Left ventricle myocardium inferior (tissue), 1 donor: Measurements from ENCODE around the gene PDCD1LG2. TPM values are rescaled to one million over a fixed set of nuclear protein-coding genes. Genes with fewer than 3 reads are reported as not detected.
A peak's percentile ranks its signal among the peaks of the same experiment; 100 is the strongest.

Source experiments
- DNase-seq: peaks from one replicate; pipeline ENCODE4 v3.0.0-alpha.2; 2020
- H3K27ac ChIP-seq: fragments of 200-600 bp; replicated peaks from 2 replicates; pipeline ENCODE4 v1.8.0; 2021
- H3K27me3 ChIP-seq: fragments of 200-600 bp; 2 replicates; pipeline ENCODE4 v1.8.0; 2021; ENCODE audit warnings: low read depth
- H3K36me3 ChIP-seq: fragments of 200-600 bp; 2 replicates; pipeline ENCODE4 v1.8.0; 2021
- H3K4me1 ChIP-seq: fragments of 200-600 bp; 2 replicates; pipeline ENCODE4 v1.8.0; 2021
- H3K4me3 ChIP-seq: fragments of 200-600 bp; 2 replicates; pipeline ENCODE4 v1.8.0; 2021; ENCODE audit warnings: mild to moderate bottlenecking, moderate library complexity
- H3K9me3 ChIP-seq: fragments of 200-600 bp; replicated peaks from 2 replicates; pipeline ENCODE4 v1.8.0; 2021
- intact Hi-C: fragments of 100-400 bp; cut with micrococcal nuclease; formaldehyde crosslinking; loops from one replicate; pipeline ENCODE4 v1.11.0; 2022
- total RNA-seq: library from RNA; stranded (reverse); fragmentation: NEBNext Ultra II Directional; extraction: Animal tissue kit (Norgen Biotek cat#: 25700); gene quantifications from one replicate; pipeline ENCODE4 v1.2.1, GENCODE V29; 2021
- TF ChIP-seq, protein P1 (sequence below): fragments of 200-600 bp; IDR thresholded peaks from 2 replicates; pipeline ENCODE4 v1.8.0; 2021; ENCODE audit warnings: antibody characterized with exemption, mild to moderate bottlenecking, borderline replicate concordance
- donor health status: DM: no; HTN: yes; CAD: no; lungs with severe emphysema.

Gene PDCD1LG2
- total RNA-seq, 1 donor from 2014 or later, result 2.0 TPM

DNA sequence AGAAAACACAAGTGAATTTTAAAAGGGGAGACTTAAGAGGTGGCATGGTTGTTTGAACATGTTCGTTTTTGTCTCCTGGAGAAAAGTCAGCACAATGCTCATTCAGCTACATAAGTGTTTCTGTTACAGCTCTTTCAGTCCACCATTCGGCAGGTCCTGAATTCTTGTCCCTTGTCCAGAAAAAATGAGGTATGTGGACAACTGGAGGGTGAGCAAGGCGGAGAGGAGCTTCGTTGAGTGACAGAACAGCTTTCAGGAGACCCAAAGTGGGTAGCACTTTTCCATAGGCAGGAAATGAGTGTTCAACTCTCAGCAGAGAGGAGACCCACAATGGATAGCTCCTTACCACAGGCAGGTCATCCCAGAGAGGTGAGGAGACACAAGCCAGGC is 4.9 kb downstream of the PDCD1LG2 start:
- Histone ChIP-seq H3K4me3 (no peak overlapping the region), H3K27me3 (no peaks in the 10 kb centered on the region), H3K4me1 (peaks cover 77% of the 10 kb centered on the region), H3K9me3 (no peaks in the 10 kb centered on the region), H3K36me3 (no peaks in the 10 kb centered on the region), H3K27ac (no peak overlapping the region)
- DNase-seq, result no peak
- intact Hi-C loops, result no loop called here
- TF ChIP-seq, protein P1, sequence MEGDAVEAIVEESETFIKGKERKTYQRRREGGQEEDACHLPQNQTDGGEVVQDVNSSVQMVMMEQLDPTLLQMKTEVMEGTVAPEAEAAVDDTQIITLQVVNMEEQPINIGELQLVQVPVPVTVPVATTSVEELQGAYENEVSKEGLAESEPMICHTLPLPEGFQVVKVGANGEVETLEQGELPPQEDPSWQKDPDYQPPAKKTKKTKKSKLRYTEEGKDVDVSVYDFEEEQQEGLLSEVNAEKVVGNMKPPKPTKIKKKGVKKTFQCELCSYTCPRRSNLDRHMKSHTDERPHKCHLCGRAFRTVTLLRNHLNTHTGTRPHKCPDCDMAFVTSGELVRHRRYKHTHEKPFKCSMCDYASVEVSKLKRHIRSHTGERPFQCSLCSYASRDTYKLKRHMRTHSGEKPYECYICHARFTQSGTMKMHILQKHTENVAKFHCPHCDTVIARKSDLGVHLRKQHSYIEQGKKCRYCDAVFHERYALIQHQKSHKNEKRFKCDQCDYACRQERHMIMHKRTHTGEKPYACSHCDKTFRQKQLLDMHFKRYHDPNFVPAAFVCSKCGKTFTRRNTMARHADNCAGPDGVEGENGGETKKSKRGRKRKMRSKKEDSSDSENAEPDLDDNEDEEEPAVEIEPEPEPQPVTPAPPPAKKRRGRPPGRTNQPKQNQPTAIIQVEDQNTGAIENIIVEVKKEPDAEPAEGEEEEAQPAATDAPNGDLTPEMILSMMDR, result no peak

DNA sequence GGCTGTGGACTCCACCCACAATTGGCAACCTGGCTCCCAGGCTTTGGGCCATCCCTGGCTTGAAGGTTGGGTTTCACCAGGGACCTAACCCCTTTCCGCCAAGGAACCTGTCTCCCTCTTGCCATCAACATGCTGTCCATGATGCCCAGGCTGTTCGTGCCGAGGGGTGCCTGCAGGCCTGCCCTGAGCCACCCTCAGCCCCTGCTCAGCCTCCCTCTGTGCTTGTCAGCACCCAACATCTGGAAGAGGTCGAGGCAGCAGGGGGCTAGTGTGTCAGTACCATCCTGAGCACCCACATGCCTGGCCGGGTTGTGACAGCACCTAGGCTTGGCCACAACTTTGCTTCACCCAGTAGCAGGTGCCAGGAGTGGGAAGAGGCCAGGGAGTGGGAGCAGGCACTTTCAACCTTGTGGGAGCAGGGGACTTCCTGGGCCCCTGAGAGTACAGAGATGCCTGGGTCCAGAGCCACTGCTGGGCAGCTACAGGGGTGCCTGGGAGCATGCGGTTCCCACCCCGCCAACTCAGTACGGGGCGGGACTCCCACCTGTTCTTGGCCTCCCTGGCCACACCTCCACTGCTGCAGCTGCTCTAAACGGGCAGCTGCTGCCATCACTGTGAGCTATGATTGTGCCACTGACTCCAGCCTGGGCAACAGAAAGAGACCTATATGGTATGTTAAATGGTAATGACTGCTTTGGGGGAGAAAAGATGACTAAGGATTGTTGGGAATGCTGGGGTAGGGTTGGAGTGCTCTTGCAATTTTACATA is 6.3 kb downstream of the PDCD1LG2 start:
- Histone ChIP-seq H3K4me3 (no peak overlapping the region), H3K9me3 (peaks cover 5% of the 10 kb centered on the region), H3K4me1 (peaks cover 65% of the 10 kb centered on the region), H3K27ac (no peak overlapping the region), H3K27me3 (no peaks in the 10 kb centered on the region), H3K36me3 (no peaks in the 10 kb centered on the region)
- intact Hi-C loops, result no loop called here
- TF ChIP-seq, protein P1, result no peak
- no peak for DNase-seq

DNA sequence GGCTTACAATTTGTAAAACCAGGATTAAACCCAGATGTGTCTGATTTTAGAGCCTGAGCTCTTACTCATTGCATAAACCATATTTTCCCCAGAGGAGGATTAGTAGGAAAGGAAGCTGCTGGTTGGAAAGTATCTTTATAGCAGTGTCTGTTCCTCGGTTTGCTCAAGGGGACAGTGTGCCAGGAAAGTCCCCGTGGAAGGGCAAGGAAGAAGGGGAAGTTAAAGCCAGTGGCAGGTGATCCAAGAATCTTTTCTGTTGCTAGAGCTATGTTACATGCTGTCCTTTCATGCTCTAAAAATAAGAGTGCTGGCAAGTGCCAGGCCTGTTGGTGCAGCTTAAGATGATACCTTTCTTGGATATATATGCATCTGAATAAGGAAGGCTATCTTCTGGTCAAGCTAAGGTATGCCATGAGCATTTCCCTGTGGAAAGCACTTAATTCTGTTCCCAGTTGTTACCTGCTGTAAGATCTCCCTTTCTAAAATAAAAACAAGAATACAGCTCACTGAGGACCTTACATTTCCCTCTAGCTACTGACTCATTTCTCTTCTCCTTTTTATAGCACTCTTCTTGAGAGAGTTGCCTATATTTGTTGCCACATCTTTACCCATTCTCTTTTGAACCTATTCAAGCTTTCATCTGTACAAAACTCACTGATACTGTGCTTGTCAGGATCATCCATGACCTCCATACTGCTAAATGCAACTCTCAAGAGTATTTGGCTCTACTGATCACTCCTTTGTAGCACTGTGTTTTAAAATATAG is 8.0 kb downstream of the PDCD1LG2 start:
- TF ChIP-seq, protein P1, result no peak
- Histone ChIP-seq H3K36me3 (no peaks in the 10 kb centered on the region), H3K27ac (peak overlapping the region; percentile 77), H3K9me3 (peaks cover 5% of the 10 kb centered on the region), H3K27me3 (no peaks in the 10 kb centered on the region), H3K4me3 (no peak overlapping the region), H3K4me1 (peaks cover 48% of the 10 kb centered on the region)
- intact Hi-C loops, result no loop called here
- no peak for DNase-seq

DNA sequence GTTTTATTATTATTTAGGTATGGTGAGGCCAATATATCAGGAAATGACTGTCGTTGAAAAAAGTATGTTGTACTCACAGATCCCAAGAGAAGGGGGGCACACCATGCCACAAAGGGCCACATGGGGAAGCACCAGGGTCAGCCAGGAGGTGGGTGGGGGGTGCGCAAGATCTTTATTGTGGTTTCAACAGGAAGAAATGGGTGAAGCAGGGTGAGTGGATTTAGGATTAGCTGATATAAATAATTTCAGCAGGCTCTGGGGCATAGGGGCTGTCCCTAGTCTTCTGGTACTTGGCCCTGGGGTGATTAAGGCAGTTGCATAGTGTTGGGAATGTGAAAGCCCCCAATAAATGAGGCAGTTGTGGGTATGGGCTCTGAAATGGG is 8.6 kb downstream of the PDCD1LG2 start:
- TF ChIP-seq, protein P1, result no peak
- no peaks in the 10 kb centered on the region for H3K27me3 ChIP-seq
- peaks cover 5% of the 10 kb centered on the region for H3K9me3 ChIP-seq
- peak overlapping the region; percentile 77 for H3K27ac ChIP-seq
- intact Hi-C loops, result no loop called here
- H3K4me1 ChIP-seq, result peaks cover 42% of the 10 kb centered on the region
- no peak for DNase-seq
- no peak overlapping the region for H3K4me3 ChIP-seq
- H3K36me3 ChIP-seq, result no peaks in the 10 kb centered on the region

DNA sequence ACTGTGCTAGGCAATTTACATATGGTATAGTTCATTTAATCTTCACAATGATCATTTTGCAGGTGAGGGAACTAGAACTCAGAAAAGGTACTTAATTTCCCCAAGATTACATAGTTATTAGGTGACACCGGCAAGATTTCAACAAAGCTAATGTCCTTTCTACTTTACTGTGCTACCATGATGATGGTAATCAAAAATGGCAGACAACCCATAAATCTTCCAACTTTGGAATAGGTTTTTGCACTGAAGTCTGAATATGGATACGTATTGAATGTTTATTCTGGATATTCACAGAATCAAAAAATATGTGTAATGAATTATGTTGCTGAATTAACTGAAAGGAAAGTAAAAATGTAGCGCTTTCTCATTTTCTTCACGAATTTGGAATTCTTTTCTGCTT is 13.8 kb downstream of the PDCD1LG2 start:
- intact Hi-C loops, result loop anchor here (10.0 kb wide), 1 partner anchor 59 kb away; no protein-coding TSS in a partner anchor
- no peaks in the 10 kb centered on the region for H3K27me3 ChIP-seq
- H3K4me1 ChIP-seq, result peaks cover under 1% of the 10 kb centered on the region
- no peak overlapping the region for H3K4me3 ChIP-seq
- no peaks in the 10 kb centered on the region for H3K36me3 ChIP-seq
- TF ChIP-seq, protein P1, result no peak
- no peak overlapping the region for H3K27ac ChIP-seq
- DNase-seq, result no peak
- H3K9me3 ChIP-seq, result peaks cover 5% of the 10 kb centered on the region
